K562 (cell line): ENCODE measurements around the gene SRC. TPM values are rescaled to one million over a fixed set of nuclear protein-coding genes. Genes with fewer than 3 reads are reported as not detected.

Experiments used
- ATF3 ChIP-seq, 2 experiments: fragments of 450-650 bp in 1 of 2; sonication (generic) in 1 of 2; formaldehyde crosslinking in 1 of 2; IDR thresholded peaks in 1 of 2; conservative IDR thresholded peaks in 1 of 2; 2 replicates each; pipeline versions ENCODE4 v1.6.1 to v1.8.1; 2016 to 2023; ENCODE audit warnings: mild to moderate bottlenecking in 2 of 2, moderate library complexity in 2 of 2, inconsistent platforms in 1 of 2, missing genetic modification reagents in 1 of 2
- CCNT2 ChIP-seq: IDR thresholded peaks from 2 replicates; pipeline ENCODE4 v1.6.1; 2011; ENCODE audit warnings: borderline replicate concordance, low read depth, mild to moderate bottlenecking, moderate library complexity, mixed read lengths, low read length; ENCODE audit not compliant: insufficient read length; ENCODE audit errors: extremely low read depth
- CTCF ChIP-seq, 3 experiments: IDR thresholded peaks in 2 of 3; conservative IDR thresholded peaks in 1 of 3; 2 replicates each; pipeline ENCODE4 v1.5.1; 2011 to 2012; ENCODE audit warnings: low read length in 3 of 3, mild to moderate bottlenecking in 3 of 3, control low read depth in 2 of 3, improper control_type of control experiment in 1 of 3, inconsistent platforms in 1 of 3, low read depth in 1 of 3, mixed read lengths in 1 of 3, moderate library complexity in 1 of 3; ENCODE audit not compliant: insufficient read depth in 2 of 3
- FOXO4 ChIP-seq: fragments of 450-650 bp; formaldehyde crosslinking; IDR thresholded peaks from 2 replicates; pipeline ENCODE4 v1.4.0; 2020; ENCODE audit warnings: mild to moderate bottlenecking, moderate library complexity
- GTF2B ChIP-seq: IDR thresholded peaks from 2 replicates; pipeline ENCODE4 v1.6.1; 2011; ENCODE audit not compliant: insufficient read length; ENCODE audit errors: extremely low read depth
- HDAC1 ChIP-seq, 2 experiments: fragments of 450-650 bp; IDR thresholded peaks; 2 replicates each; pipeline ENCODE4 v1.6.1; 2016 to 2017; ENCODE audit warnings: inconsistent platforms in 1 of 2, mild to moderate bottlenecking in 1 of 2, moderate library complexity in 1 of 2
- HDAC2 ChIP-seq: fragments of 450-650 bp; IDR thresholded peaks from 2 replicates; pipeline ENCODE4 v1.6.1; 2016; ENCODE audit warnings: mild to moderate bottlenecking
- KLF6 ChIP-seq: fragments of 250-450 bp; sonication (Bioruptor Pico); IDR thresholded peaks from 2 replicates; pipeline ENCODE4 v1.4.0; 2020; ENCODE audit warnings: mild to moderate bottlenecking, moderate library complexity, borderline replicate concordance
- SMARCA4 ChIP-seq: fragments of 450-650 bp; IDR thresholded peaks from 2 replicates; pipeline ENCODE4 v1.6.1; 2016
- TBL1XR1 ChIP-seq, 2 experiments: IDR thresholded peaks; 2 replicates each; pipeline ENCODE4 v1.6.1; 2012; ENCODE audit warnings: improper control_type of control experiment in 2 of 2, low read length in 2 of 2, mild to moderate bottlenecking in 1 of 2
- TRIM25 ChIP-seq: fragments of 450-650 bp; IDR thresholded peaks from 2 replicates; pipeline ENCODE4 v1.7.0; 2016; ENCODE audit warnings: borderline replicate concordance
- ZFP36 ChIP-seq: fragments of 150-350 bp; IDR thresholded peaks from 2 replicates; pipeline ENCODE4 v1.6.1; 2018; ENCODE audit warnings: low read length, low read depth; ENCODE audit not compliant: partially characterized antibody
- ZNF277 ChIP-seq: fragments of 250-450 bp; sonication (Bioruptor Pico); IDR thresholded peaks from 2 replicates; pipeline ENCODE4 v1.8.0; 2022; ENCODE audit warnings: inconsistent platforms, mild to moderate bottlenecking, moderate library complexity, borderline replicate concordance
- ZNF3 ChIP-seq: fragments of 250-450 bp; sonication (Bioruptor Pico); IDR thresholded peaks from 2 replicates; pipeline ENCODE4 v1.5.0; 2021; ENCODE audit warnings: mild to moderate bottlenecking, moderate library complexity
- ZNF655 ChIP-seq: fragments of 250-450 bp; sonication (Bioruptor Pico); IDR thresholded peaks from 2 replicates; pipeline ENCODE4 v1.5.0; 2021
- polyA plus RNA-seq, 8 experiments: library from polyadenylated mRNA; depleted of rRNA in 4 of 8; stranded (reverse) in 5 of 8; unstranded in 3 of 8; fragments of >200 nt; fragmentation: Nextera tagmentation in 2 of 8; fragmentation: Illumina TruSeq in 1 of 8; extraction: Ambion mirVana in 2 of 8; extraction: Trizol in 1 of 8; gene quantifications; 2 replicates each; pipeline versions ENCODE4 v1.2.1 to v1.2.3, GENCODE V29; 2011 to 2014; ENCODE audit warnings: inconsistent platforms in 1 of 8, missing spikeins in 1 of 8
- total RNA-seq, 7 experiments: library from RNA; depleted of rRNA in 6 of 7; stranded (reverse); fragments of >200 nt in 6 of 7; fragmentation: Illumina TruSeq in 2 of 7; extraction: Trizol in 2 of 7; gene quantifications; 2 replicates each; pipeline versions ENCODE4 v1.2.1 to v1.2.3, GENCODE V29; 2011 to 2021; ENCODE audit warnings: low replicate concordance in 1 of 7

SRC gene
- total and polyA plus RNA-seq, 9 of the 15 experiments (the other 6 are each of a cell fraction or from before 2014, with no cell fraction given), result 0.06 to 8.5 (median 3.1) TPM

- no peak for TF ChIP-seq GTF2B
- TF ChIP-seq HDAC1 (IDR thresholded peaks at IDR 0.05), result no peak
- peak; percentile 46; the same call in 1 of the 2 replicates for TF ChIP-seq SMARCA4
- TF ChIP-seq ZNF277, result no peak
- peak; percentile 40; the same call in 1 of the 2 replicates for TF ChIP-seq ATF3 (IDR thresholded peaks at IDR 0.05)
- TF ChIP-seq ATF3 (CRISPR knock-in tag; conservative IDR thresholded peaks at IDR 0.05), result no peak
- TF ChIP-seq TBL1XR1 (IDR thresholded peaks at IDR 0.05; ENCODE audit: low read length in 2 of 2), result no peak
- TF ChIP-seq KLF6 (CRISPR knock-in tag), result no peak
- TF ChIP-seq ZNF655 (CRISPR knock-in tag), result no peak
- no peak for TF ChIP-seq TRIM25
- TF ChIP-seq ZFP36, result peak; percentile 95
- no peak for TF ChIP-seq CCNT2
- no peak for TF ChIP-seq ZNF3
- peak; percentile 51 for TF ChIP-seq HDAC2
- no peak for TF ChIP-seq FOXO4 (CRISPR knock-in tag)
- no peak for TF ChIP-seq CTCF (IDR thresholded peaks at IDR 0.05 in 2 of 3, conservative IDR thresholded peaks at IDR 0.05 in 1 of 3; ENCODE audit: insufficient read depth in 2 of 3, low read depth in 1 of 3, low read length in 3 of 3)
Measured at GRCh38 chr20:37379967-37380828, 34.3 kb downstream of the SRC start (continued).
